Cardiac fibroblast (primary cell): ENCODE results near the gene NPIPB13.
"Not testable (repeated sequence)": the region's sequence is repeated elsewhere in the genome, so short reads cannot be mapped to it uniquely, and the experiment has no call there.

Experiments used
- DNase-seq, 2 donors: peaks; one replicate each; pipeline versions ENCODE4 v3.0.0 to v3.0.0-alpha.2; 2010; ENCODE audit warnings: low read depth in 2 of 2
- H3K4me3 ChIP-seq, 2 donors: replicated peaks in 1 of 2; 1 replicate in 1 of 2; 2 replicates in 1 of 2; pipeline ENCODE4 v1.5.1; 2011; ENCODE audit warnings: low read depth in 2 of 2, low read length in 2 of 2, mild to moderate bottlenecking in 2 of 2, moderate library complexity in 1 of 2

Gene NPIPB13

DNA sequence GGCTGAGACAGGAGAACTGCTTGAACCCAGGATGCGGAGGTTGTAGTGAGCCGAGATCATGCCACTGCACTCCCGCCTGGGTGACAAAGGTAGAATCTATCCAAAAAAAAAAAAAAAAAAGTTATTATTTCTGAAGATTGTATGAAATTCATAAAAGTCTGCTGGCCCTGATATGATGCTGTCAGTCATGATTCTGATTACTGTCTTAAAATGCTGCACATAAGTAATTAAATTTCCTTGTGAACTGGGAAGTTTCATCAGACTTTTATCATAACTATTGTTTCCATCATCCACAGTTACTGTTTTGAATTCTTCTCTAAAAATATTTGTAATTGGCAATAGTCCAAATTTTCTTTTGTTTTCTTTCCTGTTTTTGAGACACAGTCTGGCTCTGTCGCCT, at the start of gene NPIPB13:
NPIPB13 (minus strand) TSS at position 101 of the 400 bp plus-strand sequence. CDS start 2,906 bp downstream, outside the sequence.
- not testable (repeated sequence) for DNase-seq, H3K4me3 ChIP-seq

DNA sequence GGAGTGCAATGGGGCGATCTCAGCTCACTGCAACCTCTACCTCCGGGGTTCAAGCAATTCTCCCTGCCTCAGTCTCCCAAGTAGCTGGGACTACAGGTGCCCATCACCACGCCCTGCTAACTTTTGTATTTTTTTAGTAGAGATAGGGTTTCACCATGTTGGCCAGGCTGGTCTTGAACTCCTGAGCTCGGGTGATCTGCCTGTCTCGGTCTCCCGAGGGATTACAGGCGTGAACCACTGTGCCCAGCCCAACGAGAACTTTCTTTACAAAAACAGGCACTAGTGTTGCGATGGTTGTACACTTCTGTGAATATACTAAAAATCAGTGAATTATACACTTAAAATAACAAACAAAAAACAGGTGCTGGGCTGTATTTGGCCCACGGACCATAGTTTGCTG, 34.1 kb upstream of the NPIPB13 start:
- DNase-seq, result not testable (repeated sequence)

DNA sequence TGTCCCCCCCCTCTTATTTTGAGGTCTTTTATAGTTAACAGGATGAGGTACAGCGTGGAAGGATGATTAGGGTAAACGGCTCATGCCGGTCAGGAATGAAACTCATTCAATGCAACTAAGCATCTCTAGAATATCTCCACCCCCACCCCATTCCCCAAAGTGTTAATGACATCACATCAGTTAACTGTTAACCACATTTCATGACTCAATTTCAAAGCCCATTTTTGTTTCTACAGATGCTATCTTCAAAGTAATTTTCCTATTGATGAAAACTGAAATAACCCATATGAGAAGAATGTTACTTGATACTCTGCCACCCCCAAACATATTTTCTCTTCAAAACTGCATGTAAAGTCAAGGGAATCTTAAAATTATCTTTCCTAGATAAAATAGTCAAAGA, 30.2 kb upstream of the NPIPB13 start:
- H3K4me3 ChIP-seq, DNase-seq: not testable (repeated sequence)

More for the DNA sequence above, 34.1 kb upstream of the NPIPB13 start:
- H3K4me3 ChIP-seq, result not testable (repeated sequence)

DNA sequence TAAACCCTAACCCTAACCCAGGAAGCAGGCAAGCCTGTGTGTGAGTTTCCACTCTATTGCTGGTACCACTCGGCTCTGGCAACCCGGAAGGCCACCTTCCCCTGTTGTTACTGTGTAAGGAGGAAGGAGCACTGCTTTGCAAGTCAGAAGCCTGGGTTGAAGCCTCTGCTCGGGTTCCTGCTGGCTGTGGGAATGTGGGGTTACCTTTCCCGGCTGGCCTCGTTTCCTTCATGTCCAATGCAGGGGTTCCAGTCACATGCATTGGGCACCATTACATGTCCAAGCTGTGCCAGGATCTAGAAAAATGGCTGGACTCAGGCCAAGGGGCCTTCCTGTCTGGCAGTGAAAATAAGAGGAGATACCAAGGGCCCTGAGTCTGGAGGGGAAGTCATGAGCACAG, 31.2 kb downstream of the NPIPB13 start:
- DNase-seq, H3K4me3 ChIP-seq: not testable (repeated sequence)

DNA sequence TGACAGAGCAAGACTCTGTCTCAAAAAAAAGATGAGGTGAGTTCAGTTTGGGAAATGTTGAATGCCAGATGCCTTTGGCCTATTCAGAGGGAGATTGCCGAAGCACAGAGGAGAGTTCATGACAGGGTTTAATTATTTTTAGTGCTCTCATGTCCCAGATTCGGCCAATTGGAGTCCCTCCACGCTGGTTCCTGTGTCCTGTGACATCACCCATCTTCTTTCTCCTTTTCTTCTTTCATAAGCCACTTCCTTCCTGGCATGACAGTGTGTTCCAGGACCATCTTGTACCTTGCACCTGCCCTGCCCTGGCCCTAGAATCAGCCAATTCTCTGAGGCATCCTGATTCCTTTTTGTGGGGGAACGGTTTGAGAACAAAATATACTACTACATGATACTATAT, 36.9 kb downstream of the NPIPB13 start:
- not testable (repeated sequence) for H3K4me3 ChIP-seq, DNase-seq

DNA sequence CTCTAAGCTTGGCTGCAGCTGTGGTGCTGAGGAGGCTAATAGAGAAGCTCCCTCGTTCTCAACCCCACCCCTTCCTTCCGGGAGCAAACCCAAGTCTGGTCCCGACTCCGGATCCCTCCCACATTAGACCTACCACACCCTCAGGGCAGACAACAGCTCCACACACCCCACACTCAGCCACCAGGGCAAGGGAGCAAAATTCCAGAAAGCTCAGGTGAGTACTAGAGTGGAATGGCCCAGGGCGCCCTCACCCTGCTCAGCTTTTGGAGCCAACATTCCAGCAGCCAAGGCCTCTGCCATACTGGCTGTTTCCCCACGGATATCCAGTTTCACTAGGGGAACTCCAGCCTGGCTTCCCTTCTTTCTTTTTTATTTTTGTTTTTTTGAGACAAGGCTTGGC, 39.2 kb downstream of the NPIPB13 start:
- DNase-seq, H3K4me3 ChIP-seq: not testable (repeated sequence)

DNA sequence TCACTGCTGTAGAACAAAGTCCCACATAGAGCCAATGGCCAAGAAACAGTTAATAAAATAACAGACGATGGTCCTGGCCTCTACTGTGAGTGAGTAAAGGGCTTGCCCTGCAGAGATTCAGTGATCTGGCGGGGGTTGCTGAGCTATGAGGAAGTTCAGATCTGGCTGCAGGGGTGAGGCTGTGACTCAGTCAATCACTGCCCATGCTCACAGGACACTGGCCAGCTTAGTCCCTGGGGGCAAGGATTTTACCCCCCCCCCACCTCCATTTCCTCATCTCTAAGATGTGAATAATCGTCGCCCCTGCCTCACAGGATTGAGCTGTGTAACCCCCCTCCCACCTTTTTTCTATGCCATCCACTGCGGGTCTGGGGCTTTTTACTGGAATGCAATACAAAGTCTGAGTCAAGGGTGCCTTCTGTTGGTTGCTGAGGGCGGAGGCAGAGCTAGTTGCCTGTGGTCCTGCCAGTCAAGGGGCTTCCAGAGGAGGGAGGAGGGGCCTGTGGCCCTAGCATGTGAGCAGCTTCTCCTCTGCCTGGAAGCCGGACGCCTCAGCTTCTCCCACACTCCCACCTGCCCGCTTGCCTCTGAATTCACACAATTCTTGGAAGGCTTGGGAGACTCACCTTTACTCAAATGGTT, 41.1 kb downstream of the NPIPB13 start:
- H3K4me3 ChIP-seq, DNase-seq: not testable (repeated sequence)

DNA sequence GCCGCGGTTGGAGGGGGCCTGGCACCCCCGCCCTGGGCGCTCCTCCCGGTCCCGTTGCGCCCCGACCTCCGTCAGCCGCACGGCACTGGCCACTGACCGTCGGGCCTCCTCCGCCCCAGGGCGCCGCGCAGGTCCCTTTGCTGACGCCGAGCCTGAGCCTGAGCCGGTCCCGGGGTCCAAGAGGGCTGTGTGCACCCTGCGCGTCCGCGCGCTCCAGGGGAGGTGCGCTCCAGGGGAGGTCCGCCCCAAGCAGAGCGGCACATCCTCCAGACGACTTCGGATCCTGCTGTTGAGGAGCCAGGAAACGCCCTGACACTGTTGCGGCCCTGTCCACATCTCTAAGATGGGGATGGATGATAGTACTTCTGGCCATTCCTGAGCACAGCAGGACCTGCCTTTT, 42.0 kb downstream of the NPIPB13 start:
- not testable (repeated sequence) for DNase-seq, H3K4me3 ChIP-seq

DNA sequence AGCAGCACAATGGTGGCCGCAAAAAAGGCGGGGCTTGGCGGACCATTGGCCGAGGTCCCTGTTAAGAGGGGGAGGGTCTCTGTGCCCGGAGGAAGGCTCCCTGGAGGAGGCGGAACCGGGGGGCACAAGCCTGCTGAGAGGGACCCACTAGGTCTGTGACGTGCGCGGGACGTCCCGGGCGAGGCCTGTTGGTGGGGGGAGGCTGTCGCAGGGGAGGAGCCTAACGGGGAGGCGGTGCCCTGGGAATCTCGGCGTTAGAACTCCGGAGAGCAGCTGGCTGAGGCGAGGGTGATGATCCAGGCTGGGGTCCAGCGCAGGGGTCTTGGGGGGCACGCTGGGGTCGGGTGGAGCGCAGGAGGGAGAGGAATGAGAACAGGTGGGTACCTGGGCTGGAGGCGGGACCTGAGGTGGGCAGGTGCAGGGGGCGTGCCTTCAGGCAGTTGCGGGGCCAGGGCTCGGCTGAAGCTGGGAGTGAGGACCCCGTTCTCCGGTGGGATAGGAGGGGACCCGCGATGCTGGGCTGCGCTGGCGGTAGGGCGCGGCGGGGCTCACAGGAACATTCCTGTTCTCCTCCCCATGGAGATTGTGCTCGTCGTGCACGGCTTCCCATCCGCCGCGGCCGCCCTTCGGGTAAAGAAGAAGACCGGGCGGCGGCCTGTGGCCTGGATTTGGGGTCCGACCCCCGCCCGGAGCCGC, 42.6 kb downstream of the NPIPB13 start:
- DNase-seq, result not testable (repeated sequence)
- peak overlapping the region; percentile 29 to 39 for H3K4me3 ChIP-seq

DNA sequence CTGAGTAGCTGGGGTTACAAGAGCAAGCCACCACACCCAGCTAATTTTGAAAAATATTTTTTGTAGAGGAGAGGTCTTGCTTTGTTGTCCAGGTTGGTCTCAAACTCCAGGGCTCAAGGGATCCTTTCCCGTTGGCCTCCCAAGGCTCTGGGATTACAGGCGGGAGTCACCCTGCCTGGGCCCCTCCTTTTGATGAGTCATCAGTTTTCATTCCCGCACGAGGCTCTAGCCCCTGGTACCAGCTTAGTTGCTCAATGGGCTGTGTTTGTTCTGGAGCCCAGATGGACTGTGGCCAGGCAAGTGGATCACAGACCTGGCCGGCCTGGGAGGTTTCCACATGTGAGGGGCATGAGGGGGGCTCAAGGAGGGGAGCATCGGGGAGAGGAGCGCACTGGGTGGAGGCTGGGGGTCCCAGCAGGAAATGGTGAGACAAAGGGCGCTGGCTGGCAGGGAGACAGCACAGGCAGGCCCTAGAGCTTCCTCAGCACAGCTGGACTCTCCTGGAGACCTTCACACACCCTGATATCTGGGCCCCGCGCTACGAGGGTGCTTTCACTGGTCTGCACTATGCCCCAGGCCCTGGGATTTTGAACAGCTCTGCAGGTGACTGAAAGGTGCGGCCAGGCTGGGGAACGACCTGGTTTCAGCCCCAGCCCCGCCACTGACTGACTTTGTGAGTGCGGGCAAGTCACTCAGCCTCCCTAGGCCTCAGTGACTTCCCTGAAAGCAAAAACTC, 48.5 kb downstream of the NPIPB13 start:
- not testable (repeated sequence) for H3K4me3 ChIP-seq, DNase-seq

DNA sequence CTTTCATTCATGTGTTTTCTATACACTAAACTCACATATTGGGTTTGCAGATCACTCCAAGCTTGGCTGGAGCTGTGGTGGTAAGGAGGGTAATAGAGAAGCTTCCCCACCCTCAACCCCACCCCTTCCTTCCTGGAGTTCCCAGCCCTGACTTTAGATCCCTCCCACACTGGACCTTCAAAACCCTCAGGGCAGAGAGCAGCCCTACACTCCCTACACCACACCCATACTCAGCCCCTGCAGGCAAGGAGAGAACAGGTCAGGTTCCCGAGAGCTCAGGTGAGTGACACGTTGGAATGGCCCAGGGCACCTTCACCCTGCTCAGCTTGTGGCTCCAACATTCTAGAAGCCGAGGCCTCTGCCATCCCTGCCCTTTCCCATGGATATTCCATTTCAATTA, 49.2 kb downstream of the NPIPB13 start, which contains the start of gene SULT1A3:
SULT1A3 (plus strand) TSS at position 207 of the 400 bp plus-strand sequence. CDS start 1,474 bp downstream, outside the sequence.
- not testable (repeated sequence) for H3K4me3 ChIP-seq

More for the DNA sequence above, 49.2 kb downstream of the NPIPB13 start, which contains the start of gene SULT1A3:
- DNase-seq, result not testable (repeated sequence)
